Activated CD8-positive, alpha-beta T cell treated with anti-CD3 and anti-CD28 coated beads for 36 hours (primary cell): Measurements from ENCODE around the gene BICC1. TPM values are rescaled to one million over a fixed set of nuclear protein-coding genes. Genes with fewer than 3 reads are reported as not detected.

ENCODE experiments used
- ATAC-seq: fragments of 200-7000 bp; cut with Tn5 transposase; one replicate; pipeline ENCODE4 v1.10.0; 2021; ENCODE audit warnings: mild to moderate bottlenecking, moderate library complexity
- CTCF ChIA-PET: fragments of 350-600 bp; sonication (Branson Sonifier 250); formaldehyde crosslinking; loops from one replicate; lab custom pipeline; 2021; ENCODE audit warnings: antibody characterized with exemption; lab: Charles Lee
- POLR2A ChIA-PET: fragments of 350-600 bp; sonication (Branson Sonifier 250); formaldehyde crosslinking; loops from one replicate; lab custom pipeline; 2021; ENCODE audit warnings: antibody characterized with exemption; lab: Charles Lee
- DNase-seq: peaks from one replicate; pipeline ENCODE4 v3.0.0-alpha.2; 2020
- H3K27ac Mint-ChIP-seq: one replicate; pipeline ENCODE4 v1.8.0; 2021; ENCODE audit warnings: mild to moderate bottlenecking, mixed read lengths
- H3K27me3 Mint-ChIP-seq: one replicate; pipeline ENCODE4 v1.8.0; 2021; ENCODE audit warnings: mixed read lengths
- H3K36me3 Mint-ChIP-seq: one replicate; pipeline ENCODE4 v1.8.0; 2021; ENCODE audit warnings: low read depth, mixed read lengths
- H3K4me1 Mint-ChIP-seq: one replicate; pipeline ENCODE4 v1.8.0; 2021; ENCODE audit warnings: low read depth, mixed read lengths
- H3K4me3 Mint-ChIP-seq: one replicate; pipeline ENCODE4 v1.8.0; 2021; ENCODE audit warnings: mild to moderate bottlenecking, moderate library complexity, mixed read lengths
- H3K9me3 Mint-ChIP-seq: one replicate; pipeline ENCODE4 v1.8.0; 2021; ENCODE audit warnings: mixed read lengths
- intact Hi-C: fragments of 100-400 bp; cut with micrococcal nuclease; formaldehyde crosslinking; loops from one replicate; pipeline ENCODE4 v1.10.0; 2022
- total RNA-seq, 2 experiments: library from RNA; stranded (reverse); gene quantifications; one replicate each; pipeline ENCODE4 v1.2.3, GENCODE V29; 2021
- TF ChIP-seq, protein P1 (sequence below): fragments of 200-600 bp; IDR thresholded peaks from one replicate; pipeline ENCODE4 v1.8.0; 2022; ENCODE audit warnings: antibody characterized with exemption, mild to moderate bottlenecking

The BICC1 gene
- total RNA-seq, 2 experiments from 2014 or later = not detected

DNA sequence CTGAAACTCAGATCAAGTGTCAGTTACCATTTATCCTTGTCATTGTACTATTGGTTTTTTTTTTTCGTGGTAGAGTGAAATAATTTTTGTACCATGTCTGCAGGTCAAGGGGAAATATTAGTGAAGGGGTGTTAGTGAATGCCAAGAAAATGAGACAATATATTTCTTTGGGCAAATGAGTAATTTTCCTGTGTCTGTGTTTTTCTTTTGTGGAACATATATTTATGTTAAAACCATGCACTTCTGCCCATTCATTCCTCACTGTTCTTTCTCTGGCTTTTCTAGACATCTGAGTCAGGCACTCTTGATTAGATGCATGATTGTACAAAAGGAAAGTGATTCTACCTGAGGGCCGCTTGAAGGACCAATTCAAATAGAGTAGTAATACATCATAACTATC is 161.6 kb downstream of the BICC1 start:
- DNase-seq (no peak), ATAC-seq (no peak)
- intact Hi-C loops = no loop called here
- Mint-ChIP-seq H3K27me3 (peaks cover 5% of the 10 kb centered on the region), H3K4me1 (no peaks in the 10 kb centered on the region), H3K36me3 (no peaks in the 10 kb centered on the region), H3K27ac (no peak overlapping the region), H3K4me3 (no peak overlapping the region), H3K9me3 (no peaks in the 10 kb centered on the region)
- TF ChIP-seq, protein P1, sequence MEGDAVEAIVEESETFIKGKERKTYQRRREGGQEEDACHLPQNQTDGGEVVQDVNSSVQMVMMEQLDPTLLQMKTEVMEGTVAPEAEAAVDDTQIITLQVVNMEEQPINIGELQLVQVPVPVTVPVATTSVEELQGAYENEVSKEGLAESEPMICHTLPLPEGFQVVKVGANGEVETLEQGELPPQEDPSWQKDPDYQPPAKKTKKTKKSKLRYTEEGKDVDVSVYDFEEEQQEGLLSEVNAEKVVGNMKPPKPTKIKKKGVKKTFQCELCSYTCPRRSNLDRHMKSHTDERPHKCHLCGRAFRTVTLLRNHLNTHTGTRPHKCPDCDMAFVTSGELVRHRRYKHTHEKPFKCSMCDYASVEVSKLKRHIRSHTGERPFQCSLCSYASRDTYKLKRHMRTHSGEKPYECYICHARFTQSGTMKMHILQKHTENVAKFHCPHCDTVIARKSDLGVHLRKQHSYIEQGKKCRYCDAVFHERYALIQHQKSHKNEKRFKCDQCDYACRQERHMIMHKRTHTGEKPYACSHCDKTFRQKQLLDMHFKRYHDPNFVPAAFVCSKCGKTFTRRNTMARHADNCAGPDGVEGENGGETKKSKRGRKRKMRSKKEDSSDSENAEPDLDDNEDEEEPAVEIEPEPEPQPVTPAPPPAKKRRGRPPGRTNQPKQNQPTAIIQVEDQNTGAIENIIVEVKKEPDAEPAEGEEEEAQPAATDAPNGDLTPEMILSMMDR = no peak
- ChIA-PET CTCF (no interaction called here), POLR2A (no interaction called here)

DNA sequence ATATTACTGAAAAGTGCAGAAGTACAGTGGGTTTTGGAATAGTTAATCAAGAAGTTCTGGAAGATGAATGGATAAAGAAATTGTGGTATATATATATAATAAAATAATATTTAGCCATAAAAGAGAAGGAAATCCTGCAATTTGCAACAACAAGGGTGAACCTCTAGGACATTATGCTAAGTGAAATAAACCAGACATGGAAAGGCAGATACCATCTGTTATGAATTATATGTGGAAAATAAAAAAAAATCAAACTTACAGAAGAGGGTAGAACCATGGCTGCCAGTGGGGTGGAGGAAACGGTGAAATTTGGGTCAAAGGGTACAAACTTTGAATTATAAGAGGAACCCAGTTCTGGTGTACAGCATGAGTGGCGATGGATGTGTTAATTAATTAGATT is 162.6 kb downstream of the BICC1 start:
- peaks cover 5% of the 10 kb centered on the region for H3K27me3 Mint-ChIP-seq
- ATAC-seq (no peak), DNase-seq (no peak)
- H3K9me3 Mint-ChIP-seq = no peaks in the 10 kb centered on the region
- H3K4me1 Mint-ChIP-seq = no peaks in the 10 kb centered on the region
- TF ChIP-seq, protein P1 = no peak
- H3K36me3 Mint-ChIP-seq = no peaks in the 10 kb centered on the region
- H3K4me3 Mint-ChIP-seq = no peak overlapping the region
- ChIA-PET POLR2A (no interaction called here), CTCF (no interaction called here)
- no peak overlapping the region for H3K27ac Mint-ChIP-seq
- intact Hi-C loops = no loop called here

DNA sequence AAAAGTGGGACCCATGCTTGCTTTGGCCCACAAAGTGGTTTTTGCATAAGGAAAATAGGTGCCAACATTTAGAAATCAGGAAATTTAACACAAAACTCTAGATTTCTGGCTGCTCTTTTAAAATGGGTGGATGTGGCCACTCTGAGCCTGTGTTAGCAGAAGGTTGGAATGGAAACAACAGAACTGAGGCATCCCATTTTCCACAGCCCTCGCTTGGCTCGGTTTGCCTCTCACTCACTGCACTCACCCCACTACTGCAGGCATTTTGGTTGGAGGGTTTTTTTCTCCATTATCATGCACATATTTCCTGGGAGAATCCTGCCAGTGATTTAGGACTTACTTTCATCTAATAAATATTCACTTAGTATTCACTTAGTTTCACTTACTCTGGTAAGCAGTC is 178.9 kb downstream of the BICC1 start:
- Mint-ChIP-seq H3K4me1 (no peaks in the 10 kb centered on the region), H3K36me3 (no peaks in the 10 kb centered on the region), H3K9me3 (peaks cover 9% of the 10 kb centered on the region), H3K27me3 (no peaks in the 10 kb centered on the region), H3K27ac (no peak overlapping the region), H3K4me3 (no peak overlapping the region)
- intact Hi-C loops = no loop called here
- CTCF ChIA-PET = no interaction called here
- ATAC-seq = no peak
- no peak for DNase-seq
- POLR2A ChIA-PET = no interaction called here
- TF ChIP-seq, protein P1 = no peak

DNA sequence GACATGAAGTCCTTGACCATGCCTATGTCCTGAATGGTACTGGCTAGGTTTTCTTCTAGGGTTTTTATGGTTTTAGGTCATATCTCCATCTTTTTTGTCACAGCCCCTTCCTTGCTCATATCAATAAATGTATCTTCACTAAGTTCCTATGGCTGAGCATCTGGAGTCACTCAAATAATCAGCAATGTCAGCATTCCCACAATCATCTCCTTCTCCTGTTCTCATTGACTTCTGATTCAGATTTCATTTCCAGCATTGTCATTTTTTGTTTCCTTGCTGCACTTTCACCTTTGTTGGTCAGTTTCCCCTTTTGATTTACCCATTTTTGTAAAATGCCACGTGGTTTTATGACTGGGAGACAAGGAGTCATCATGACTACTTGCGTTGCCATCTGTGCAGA is 181.2 kb downstream of the BICC1 start:
- TF ChIP-seq, protein P1 = no peak
- Mint-ChIP-seq H3K27me3 (no peaks in the 10 kb centered on the region), H3K4me3 (no peak overlapping the region), H3K27ac (no peak overlapping the region), H3K36me3 (no peaks in the 10 kb centered on the region), H3K9me3 (peaks cover 6% of the 10 kb centered on the region), H3K4me1 (no peaks in the 10 kb centered on the region)
- DNase-seq (no peak), ATAC-seq (no peak)
- ChIA-PET CTCF (no interaction called here), POLR2A (no interaction called here)
- intact Hi-C loops = no loop called here

DNA sequence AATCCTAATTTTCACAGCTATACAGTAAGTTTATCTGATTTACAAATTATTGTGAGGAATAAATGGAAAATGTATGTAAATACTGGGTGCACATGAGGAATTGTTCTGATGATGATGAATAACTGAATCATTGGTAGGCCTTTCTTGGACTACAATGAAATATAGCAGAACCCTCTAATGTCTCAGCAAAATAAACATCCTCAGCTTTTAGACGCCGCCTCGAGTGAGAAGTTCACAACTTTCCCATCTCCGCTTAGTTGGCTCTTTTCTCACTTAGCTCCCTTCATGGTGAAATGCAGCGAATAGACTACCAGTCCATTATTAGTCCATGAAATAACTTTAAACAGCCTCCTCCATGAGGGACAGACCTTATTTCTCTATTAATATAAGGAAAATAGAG is 182.3 kb downstream of the BICC1 start:
- Mint-ChIP-seq H3K9me3 (peaks cover 6% of the 10 kb centered on the region), H3K4me1 (no peaks in the 10 kb centered on the region), H3K27me3 (no peaks in the 10 kb centered on the region), H3K27ac (no peak overlapping the region), H3K4me3 (no peak overlapping the region), H3K36me3 (no peaks in the 10 kb centered on the region)
- no peak for ATAC-seq
- ChIA-PET CTCF (interaction anchor here (0.6 kb wide), 1 partner anchor 288 kb away, joined by 3 read pairs; no protein-coding TSS in a partner anchor), POLR2A (no interaction called here)
- TF ChIP-seq, protein P1 = no peak
- DNase-seq = no peak
- intact Hi-C loops = no loop called here
